ENCODE measurements around the gene WASF2. TPM values are rescaled to one million over a fixed set of nuclear protein-coding genes. Genes with fewer than 3 reads are reported as not detected.
A peak's percentile ranks its signal among the peaks of the same experiment; 100 is the strongest.
"Not testable (repeated sequence)": the region's sequence is repeated elsewhere in the genome, so short reads cannot be mapped to it uniquely, and the experiment has no call there.

The WASF2 gene
- total RNA-seq, 1 donor from 2014 or later = 51.2 TPM

DNA sequence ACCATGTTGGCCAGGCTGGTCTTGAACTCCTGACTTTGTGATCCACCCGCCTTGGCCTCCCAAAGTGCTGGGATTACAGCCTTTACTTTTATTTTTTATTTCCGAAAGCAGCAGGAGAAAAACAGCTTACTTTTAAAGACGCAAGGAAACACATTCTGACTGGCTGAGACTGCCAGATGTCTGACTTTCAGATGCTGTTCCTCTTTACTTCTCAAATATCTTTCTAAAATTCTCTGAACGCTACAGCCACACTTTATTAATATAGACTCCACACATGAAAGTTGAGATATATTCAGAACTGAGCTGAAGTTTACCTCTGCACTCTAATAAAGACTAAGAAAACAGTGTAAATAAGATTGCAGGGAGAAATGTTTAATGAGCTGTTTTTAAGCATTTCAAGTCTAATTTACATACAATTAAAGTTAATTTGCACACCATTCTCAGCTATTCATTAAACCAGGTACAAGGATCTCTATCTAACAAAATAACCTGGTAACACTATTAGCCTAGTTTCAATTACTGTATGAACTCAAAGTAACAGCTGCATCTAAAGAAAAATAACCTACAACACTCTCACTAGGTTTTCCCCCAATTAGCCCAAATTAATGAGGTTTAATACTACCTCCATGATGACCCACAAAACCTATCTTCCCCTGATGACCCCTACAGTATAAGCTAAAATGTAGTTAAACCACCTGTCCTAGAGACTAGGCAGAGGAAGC, 24.9 kb downstream of the WASF2 start:
- TF ChIP-seq, protein P1, sequence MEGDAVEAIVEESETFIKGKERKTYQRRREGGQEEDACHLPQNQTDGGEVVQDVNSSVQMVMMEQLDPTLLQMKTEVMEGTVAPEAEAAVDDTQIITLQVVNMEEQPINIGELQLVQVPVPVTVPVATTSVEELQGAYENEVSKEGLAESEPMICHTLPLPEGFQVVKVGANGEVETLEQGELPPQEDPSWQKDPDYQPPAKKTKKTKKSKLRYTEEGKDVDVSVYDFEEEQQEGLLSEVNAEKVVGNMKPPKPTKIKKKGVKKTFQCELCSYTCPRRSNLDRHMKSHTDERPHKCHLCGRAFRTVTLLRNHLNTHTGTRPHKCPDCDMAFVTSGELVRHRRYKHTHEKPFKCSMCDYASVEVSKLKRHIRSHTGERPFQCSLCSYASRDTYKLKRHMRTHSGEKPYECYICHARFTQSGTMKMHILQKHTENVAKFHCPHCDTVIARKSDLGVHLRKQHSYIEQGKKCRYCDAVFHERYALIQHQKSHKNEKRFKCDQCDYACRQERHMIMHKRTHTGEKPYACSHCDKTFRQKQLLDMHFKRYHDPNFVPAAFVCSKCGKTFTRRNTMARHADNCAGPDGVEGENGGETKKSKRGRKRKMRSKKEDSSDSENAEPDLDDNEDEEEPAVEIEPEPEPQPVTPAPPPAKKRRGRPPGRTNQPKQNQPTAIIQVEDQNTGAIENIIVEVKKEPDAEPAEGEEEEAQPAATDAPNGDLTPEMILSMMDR (IDR thresholded peaks at IDR 0.05; ENCODE audit: borderline replicate concordance) = no peak
- Histone ChIP-seq H3K4me3 (no peak overlapping the region), H3K36me3 (peaks cover 12% of the 10 kb centered on the region), H3K27ac (replicated peaks) (no peak overlapping the region), H3K4me1 (peaks cover 85% of the 10 kb centered on the region), H3K9me3 (replicated peaks) (no peaks in the 10 kb centered on the region), H3K27me3 (ENCODE audit: low read depth) (no peaks in the 10 kb centered on the region)
- DNase-seq = no peak
- intact Hi-C loops (cut with micrococcal nuclease) = no loop called here

DNA sequence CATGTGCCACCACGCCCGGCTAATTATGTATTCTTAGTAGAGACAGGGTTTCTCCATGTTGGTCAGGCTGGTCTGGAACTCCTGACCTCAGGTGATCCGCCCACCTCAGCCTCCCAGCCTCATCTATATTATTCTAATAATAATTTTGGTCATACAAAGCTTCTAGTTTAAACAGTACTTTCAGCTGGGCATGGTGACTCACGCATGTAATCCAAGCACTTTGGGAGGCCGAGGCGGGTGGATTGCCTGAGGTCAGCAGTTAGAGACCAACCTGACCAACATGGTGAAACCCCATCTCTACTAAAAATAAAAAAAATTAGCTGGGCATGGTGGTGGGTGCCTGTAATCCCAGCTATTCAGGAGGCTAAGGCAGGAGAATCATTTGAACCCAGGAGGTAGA, 26.1 kb downstream of the WASF2 start:
- intact Hi-C loops (cut with micrococcal nuclease); H3K9me3 ChIP-seq (replicated peaks); H3K4me3 ChIP-seq; H3K27me3 ChIP-seq (ENCODE audit: low read depth); DNase-seq; H3K36me3 ChIP-seq: not testable (repeated sequence)
- H3K27ac ChIP-seq (replicated peaks) = peak overlapping the region; percentile 27
- H3K4me1 ChIP-seq = peaks cover 85% of the 10 kb centered on the region

DNA sequence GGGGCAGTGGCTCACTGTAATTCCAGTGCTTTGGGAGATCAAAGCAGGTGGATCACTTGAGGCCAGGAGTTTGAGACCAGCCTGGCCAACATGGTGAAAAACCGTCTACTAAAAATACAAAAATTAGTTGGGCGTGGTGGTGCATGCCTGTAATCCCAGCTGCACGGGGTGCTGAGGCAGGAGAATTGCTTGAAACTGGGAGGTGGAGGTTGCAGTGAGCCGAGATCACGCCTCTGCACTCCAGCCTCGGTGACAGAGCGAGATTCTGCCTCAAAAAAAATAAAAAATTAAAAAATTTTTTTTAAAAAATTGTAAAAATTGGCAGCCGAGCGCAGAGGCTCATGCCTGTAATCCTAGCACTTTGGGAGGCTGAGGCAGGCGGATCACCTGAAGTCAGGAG, 31.4 kb downstream of the WASF2 start:
- peaks cover 77% of the 10 kb centered on the region for H3K4me1 ChIP-seq
- not testable (repeated sequence) for H3K27ac ChIP-seq (replicated peaks)

DNA sequence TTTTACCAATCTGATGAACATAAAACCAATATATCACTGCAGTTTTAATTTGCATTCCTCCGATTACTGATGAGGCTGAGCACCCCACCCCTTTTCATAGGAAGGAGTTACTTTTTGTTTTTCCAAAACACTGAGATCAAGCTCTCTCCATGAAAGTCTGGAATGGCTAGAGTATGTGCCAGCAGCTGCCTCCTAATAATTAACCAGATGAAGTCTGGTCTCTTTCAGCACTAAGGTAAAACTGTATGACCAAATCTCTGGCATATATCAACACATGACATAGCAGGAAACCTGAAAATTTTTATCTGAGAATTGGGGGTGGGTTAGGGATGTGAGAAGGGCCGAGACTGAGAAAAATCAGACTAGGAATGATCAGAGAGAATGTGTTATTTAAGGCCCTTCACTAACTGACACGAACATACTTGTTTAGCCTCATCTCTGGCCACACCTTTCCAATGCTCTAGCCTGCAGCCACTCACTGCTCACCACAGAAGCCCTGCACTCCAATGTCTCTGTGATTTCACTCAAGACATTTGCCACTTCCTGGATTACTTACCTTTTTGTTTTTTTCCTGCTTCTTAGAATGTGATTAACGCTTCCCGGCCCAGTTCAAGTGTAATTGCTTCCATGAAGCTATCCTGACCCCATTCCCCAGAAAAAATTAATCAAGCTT, 34.7 kb downstream of the WASF2 start:
- Histone ChIP-seq H3K36me3 (no peaks in the 10 kb centered on the region), H3K27ac (replicated peaks) (peak overlapping the region; percentile 37), H3K4me1 (peaks cover 82% of the 10 kb centered on the region)

More for the DNA sequence above, 31.4 kb downstream of the WASF2 start:
- H3K9me3 ChIP-seq (replicated peaks); H3K4me3 ChIP-seq; DNase-seq; H3K27me3 ChIP-seq (ENCODE audit: low read depth); intact Hi-C loops (cut with micrococcal nuclease); H3K36me3 ChIP-seq: not testable (repeated sequence)

DNA sequence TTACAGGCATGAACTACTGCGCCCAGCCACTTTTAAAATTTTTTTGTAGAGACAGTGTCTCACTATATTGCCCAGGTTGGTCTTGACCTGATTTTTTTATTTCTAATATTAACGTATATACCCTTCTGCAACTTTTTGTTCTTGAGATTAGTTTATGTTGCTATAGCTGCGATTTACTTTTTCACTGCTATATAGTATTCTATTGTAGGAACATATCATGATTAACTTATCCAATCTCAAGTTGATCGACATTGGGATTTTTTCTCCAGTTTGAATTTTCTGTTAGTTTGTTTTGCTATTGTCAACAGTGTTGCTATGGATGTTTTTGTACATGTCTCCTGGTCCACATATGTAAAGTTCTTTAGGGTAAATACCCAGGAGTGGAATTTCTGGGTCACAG, 35.4 kb downstream of the WASF2 start:
- DNase-seq = no peak
- H3K9me3 ChIP-seq (replicated peaks) = no peaks in the 10 kb centered on the region
- peaks cover 82% of the 10 kb centered on the region for H3K4me1 ChIP-seq
- no peaks in the 10 kb centered on the region for H3K27me3 ChIP-seq (ENCODE audit: low read depth)
- H3K4me3 ChIP-seq = no peak overlapping the region
- intact Hi-C loops (cut with micrococcal nuclease) = no loop called here
- no peaks in the 10 kb centered on the region for H3K36me3 ChIP-seq
- peak overlapping the region; percentile 37 for H3K27ac ChIP-seq (replicated peaks)
- TF ChIP-seq, protein P1 (IDR thresholded peaks at IDR 0.05; ENCODE audit: borderline replicate concordance) = no peak

More for the DNA sequence above, 34.7 kb downstream of the WASF2 start:
- Histone ChIP-seq H3K27me3 (ENCODE audit: low read depth) (no peaks in the 10 kb centered on the region), H3K4me3 (no peak overlapping the region), H3K9me3 (replicated peaks) (no peaks in the 10 kb centered on the region)
- DNase-seq = no peak
- intact Hi-C loops (cut with micrococcal nuclease) = no loop called here
- TF ChIP-seq, protein P1 (IDR thresholded peaks at IDR 0.05; ENCODE audit: borderline replicate concordance) = no peak

DNA sequence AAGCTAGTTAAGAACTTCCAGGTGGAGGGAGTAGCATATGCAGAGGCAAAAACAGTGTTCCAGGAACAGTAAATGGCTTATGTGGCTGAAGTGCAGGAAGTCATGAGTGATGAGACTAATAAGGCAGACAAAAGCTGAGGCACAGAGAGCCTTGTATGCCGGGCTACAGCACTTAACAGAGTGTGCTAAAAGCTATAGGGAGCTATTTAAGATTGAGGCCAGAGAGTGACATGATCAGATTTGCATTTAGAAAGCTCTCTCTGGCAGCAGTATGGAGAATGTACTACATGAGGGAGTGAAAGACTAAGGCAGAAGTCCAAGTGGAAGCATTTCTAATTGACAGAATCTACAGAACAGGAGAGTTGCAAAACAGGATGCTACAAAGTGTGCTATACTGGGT, 38.6 kb downstream of the WASF2 start:
- no peaks in the 10 kb centered on the region for H3K9me3 ChIP-seq (replicated peaks)
- TF ChIP-seq, protein P1 (IDR thresholded peaks at IDR 0.05; ENCODE audit: borderline replicate concordance) = no peak
- DNase-seq = no peak
- no peaks in the 10 kb centered on the region for H3K27me3 ChIP-seq (ENCODE audit: low read depth)
- no peak overlapping the region for H3K4me3 ChIP-seq
- peak overlapping the region; percentile 27 for H3K27ac ChIP-seq (replicated peaks)
- H3K4me1 ChIP-seq = peaks cover 89% of the 10 kb centered on the region
- intact Hi-C loops (cut with micrococcal nuclease) = no loop called here
- H3K36me3 ChIP-seq = no peaks in the 10 kb centered on the region
